IPS DF 6.9 (cell line): ENCODE measurements around the gene TUBGCP3.
A peak's percentile ranks its signal among the peaks of the same experiment; 100 is the strongest.

Experiments
- DNase-seq: peaks from one replicate; pipeline ENCODE4 v3.0.0-alpha.2; 2013; ENCODE audit warnings: low read depth, low spot score
- H3K27ac ChIP-seq: one replicate; pipeline ENCODE4 v1.5.1; 2013; ENCODE audit warnings: low read length, control low read depth
- H3K27me3 ChIP-seq: 2 replicates; pipeline ENCODE4 v1.6.1; 2013; ENCODE audit warnings: mild to moderate bottlenecking, low read length; ENCODE audit not compliant: control insufficient read depth, insufficient read depth
- H3K36me3 ChIP-seq: 2 replicates; pipeline ENCODE4 v1.6.1; 2013; ENCODE audit warnings: low read length; ENCODE audit not compliant: control insufficient read depth, insufficient read depth
- H3K4me1 ChIP-seq: 2 replicates; pipeline ENCODE4 v1.6.1; 2013; ENCODE audit warnings: low read length; ENCODE audit not compliant: control insufficient read depth, insufficient read depth
- H3K4me3 ChIP-seq: 2 replicates; pipeline ENCODE4 v1.5.1; 2013; ENCODE audit warnings: mild to moderate bottlenecking, low read length
- H3K9me3 ChIP-seq: 2 replicates; pipeline ENCODE4 v1.6.1; 2013; ENCODE audit warnings: low read length, inconsistent platforms; ENCODE audit not compliant: control insufficient read depth, insufficient read depth
- WGBS: extraction: QIAGEN DNeasy Blood & Tissue Kit; methylation state at CpG from one replicate; pipeline ENCODE4 v1.1.7; 2013; ENCODE audit warnings: mixed read lengths, missing lambda C conversion rate; ENCODE audit not compliant: insufficient read length, insufficient coverage; 5-methylcytosine and 5-hydroxymethylcytosine counted together

The TUBGCP3 gene

DNA sequence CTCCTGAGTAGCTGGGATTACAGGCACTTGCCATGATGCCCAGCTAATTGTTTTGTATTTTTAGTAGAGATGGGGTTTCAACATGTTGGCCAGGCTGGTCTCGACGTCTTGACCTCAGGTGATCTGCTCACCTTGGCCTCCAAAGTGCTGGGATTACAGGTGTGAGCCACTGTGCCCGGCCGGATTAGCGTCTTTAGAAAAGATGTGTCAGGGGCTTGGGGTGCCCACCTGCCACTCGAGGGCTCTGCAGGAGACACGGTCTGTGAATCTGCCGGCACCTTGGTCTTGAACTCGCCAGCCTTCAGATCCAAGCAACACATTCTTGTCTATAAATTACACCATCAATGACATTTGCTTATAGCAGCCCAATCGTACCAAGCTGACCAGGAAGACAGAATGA, 38.8 kb upstream of the TUBGCP3 start:
- H3K9me3 ChIP-seq, result no peaks in the 10 kb centered on the region
- no peaks in the 10 kb centered on the region; the same call in 1 of the 2 replicates for H3K4me1 ChIP-seq
- DNase-seq, result no peak
- no peaks in the 10 kb centered on the region for H3K27me3 ChIP-seq
- no peak overlapping the region for H3K27ac ChIP-seq
- WGBS, result no CpG with 5 or more reads among the region's 10 CpGs
- H3K36me3 ChIP-seq, result no peaks in the 10 kb centered on the region
- no peak overlapping the region for H3K4me3 ChIP-seq

GRCh38 chr13:112626124-112626523, 38.2 kb upstream of the TUBGCP3 start:
- Histone ChIP-seq H3K4me3 (no peak overlapping the region), H3K4me1 (no peaks in the 10 kb centered on the region; the same call in 1 of the 2 replicates), H3K27ac (no peak overlapping the region), H3K36me3 (no peaks in the 10 kb centered on the region), H3K9me3 (no peaks in the 10 kb centered on the region), H3K27me3 (no peaks in the 10 kb centered on the region)
- WGBS, result no CpG with 5 or more reads among the region's 8 CpGs
- no peak for DNase-seq

DNA sequence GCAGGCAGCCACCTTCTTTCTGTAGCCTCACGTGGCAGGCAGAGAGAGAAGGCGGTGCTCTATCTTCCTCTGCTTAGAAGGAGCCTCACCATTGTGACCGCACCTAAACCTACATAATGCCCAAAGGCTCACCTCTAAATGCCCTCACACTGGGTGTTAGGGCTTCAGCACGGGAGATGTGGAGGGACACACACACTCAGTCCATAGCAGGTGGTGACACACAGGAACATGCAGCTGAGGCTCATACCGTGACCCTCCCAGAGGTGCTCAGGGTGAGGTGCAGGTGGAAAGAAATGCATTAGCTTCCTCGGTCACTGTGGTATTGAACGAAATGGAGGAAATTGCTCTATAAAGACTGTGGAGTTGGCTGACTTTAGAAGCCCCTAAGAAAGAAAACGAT, 37.7 kb upstream of the TUBGCP3 start:
- Histone ChIP-seq H3K36me3 (no peaks in the 10 kb centered on the region), H3K9me3 (no peaks in the 10 kb centered on the region), H3K27me3 (no peaks in the 10 kb centered on the region), H3K4me1 (no peaks in the 10 kb centered on the region; the same call in 1 of the 2 replicates), H3K4me3 (no peak overlapping the region), H3K27ac (no peak overlapping the region)
- DNase-seq, result no peak
- no CpG with 5 or more reads among the region's 8 CpGs for WGBS

- no peaks in the 10 kb centered on the region; the same call in 1 of the 2 replicates for H3K4me1 ChIP-seq
- H3K27ac ChIP-seq, result no peak overlapping the region
- DNase-seq, result no peak
- WGBS, result no CpG with 5 or more reads among the region's 19 CpGs
- no peaks in the 10 kb centered on the region for H3K9me3 ChIP-seq
- no peak overlapping the region for H3K4me3 ChIP-seq
- no peaks in the 10 kb centered on the region for H3K27me3 ChIP-seq
- no peaks in the 10 kb centered on the region for H3K36me3 ChIP-seq
Measured at GRCh38 chr13:112624602-112625430, 36.9 kb upstream of the TUBGCP3 start.

- H3K36me3 ChIP-seq, result no peaks in the 10 kb centered on the region
- no peak overlapping the region for H3K4me3 ChIP-seq
- H3K4me1 ChIP-seq, result no peaks in the 10 kb centered on the region; the same call in 1 of the 2 replicates
- WGBS, result no CpG with 5 or more reads among the region's 16 CpGs
- DNase-seq, result no peak
- no peaks in the 10 kb centered on the region for H3K27me3 ChIP-seq
- no peak overlapping the region for H3K27ac ChIP-seq
- H3K9me3 ChIP-seq, result no peaks in the 10 kb centered on the region
Measured at GRCh38 chr13:112624040-112624439, 36.1 kb upstream of the TUBGCP3 start.

GRCh38 chr13:112623051-112623711, 35.2 kb upstream of the TUBGCP3 start:
- no peaks in the 10 kb centered on the region for H3K27me3 ChIP-seq
- no peak overlapping the region for H3K4me3 ChIP-seq
- H3K4me1 ChIP-seq, result no peaks in the 10 kb centered on the region; the same call in 1 of the 2 replicates
- no peaks in the 10 kb centered on the region for H3K36me3 ChIP-seq
- no CpG with 5 or more reads among the region's 17 CpGs for WGBS
- no peak for DNase-seq
- H3K27ac ChIP-seq, result no peak overlapping the region
- no peaks in the 10 kb centered on the region for H3K9me3 ChIP-seq

- Histone ChIP-seq H3K27me3 (no peaks in the 10 kb centered on the region), H3K4me3 (no peak overlapping the region)
- no CpG with 5 or more reads among the region's 7 CpGs for WGBS
Measured at GRCh38 chr13:112622375-112622774, 34.4 kb upstream of the TUBGCP3 start.

DNA sequence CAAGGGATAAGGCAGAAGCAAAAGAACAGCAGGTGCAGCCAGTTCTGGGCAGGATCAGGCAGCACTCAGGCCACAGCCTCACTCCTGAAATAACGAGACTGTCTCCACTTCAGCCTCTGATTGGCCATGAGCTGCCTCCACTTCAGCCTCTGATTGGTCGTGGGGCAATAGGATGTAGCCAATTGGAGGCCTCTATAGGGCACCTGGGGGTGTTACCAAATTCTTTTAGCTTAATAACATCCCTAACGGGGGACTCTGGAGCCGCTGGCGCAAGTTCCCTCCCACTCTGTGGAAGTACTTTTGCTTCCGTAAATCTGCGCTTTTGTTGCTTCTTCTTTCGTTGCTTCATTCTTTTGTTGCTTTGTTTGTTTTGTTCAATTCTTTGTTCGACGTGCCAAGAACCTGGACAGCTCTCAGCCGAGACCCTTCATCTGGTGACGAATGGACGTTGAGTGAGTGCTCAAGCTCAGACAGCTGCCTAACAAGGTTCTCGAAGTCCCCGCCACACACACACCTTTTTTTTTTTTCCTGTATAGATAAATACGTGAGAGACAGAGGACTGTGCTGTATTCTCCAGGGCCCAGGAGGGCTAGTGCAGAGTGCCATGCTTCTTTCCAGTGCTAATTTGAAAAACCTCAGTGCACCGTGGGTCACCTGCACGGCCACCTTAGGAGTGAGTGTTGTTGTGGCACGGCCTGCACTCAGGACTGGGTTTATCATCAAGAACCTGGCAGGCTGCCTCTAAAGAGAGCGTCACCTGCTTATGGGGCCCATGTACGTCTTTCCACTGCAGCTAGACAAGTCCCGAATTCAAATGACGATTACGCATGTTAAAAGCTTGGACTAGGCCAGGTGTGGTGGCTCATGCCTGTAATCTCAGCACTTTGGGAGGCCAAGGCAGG, 32.0 kb upstream of the TUBGCP3 start:
- no peaks in the 10 kb centered on the region for H3K9me3 ChIP-seq
- no peaks in the 10 kb centered on the region for H3K27me3 ChIP-seq
- H3K36me3 ChIP-seq, result no peaks in the 10 kb centered on the region
- peak; percentile 52 for DNase-seq
- peak overlapping the region; percentile 20; the same call in 1 of the 2 replicates for H3K4me3 ChIP-seq
- no peaks in the 10 kb centered on the region; the same call in 1 of the 2 replicates for H3K4me1 ChIP-seq
- H3K27ac ChIP-seq, result no peak overlapping the region
- WGBS, result no CpG with 5 or more reads among the region's 24 CpGs

More at GRCh38 chr13:112622375-112622774, 34.4 kb upstream of the TUBGCP3 start:
- H3K4me1 ChIP-seq, result no peaks in the 10 kb centered on the region; the same call in 1 of the 2 replicates
- no peak for DNase-seq
- no peaks in the 10 kb centered on the region for H3K36me3 ChIP-seq
- no peak overlapping the region for H3K27ac ChIP-seq
- H3K9me3 ChIP-seq, result no peaks in the 10 kb centered on the region

DNA sequence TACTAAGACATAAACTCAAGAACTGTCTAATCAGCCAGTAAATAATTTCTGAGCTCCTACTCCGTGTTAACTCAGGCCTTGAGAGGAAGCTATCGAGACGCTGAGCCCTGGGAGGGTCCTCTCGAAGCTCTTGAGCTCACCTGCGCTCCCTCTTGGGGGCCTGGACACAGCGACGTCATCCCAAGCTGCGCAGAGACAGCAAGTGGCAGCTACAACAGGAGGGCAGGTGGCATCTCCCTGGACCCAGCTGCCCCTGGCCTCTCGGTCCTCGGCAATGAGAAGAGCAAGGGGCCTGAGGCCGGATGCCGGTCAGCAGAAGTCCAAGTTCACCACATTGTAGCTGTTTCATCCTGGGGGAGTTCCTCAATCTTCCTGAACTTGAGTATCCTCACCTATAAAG, 30.5 kb upstream of the TUBGCP3 start:
- no peak overlapping the region for H3K27ac ChIP-seq
- no peaks in the 10 kb centered on the region for H3K4me1 ChIP-seq
- no peak overlapping the region for H3K4me3 ChIP-seq
- H3K27me3 ChIP-seq, result no peaks in the 10 kb centered on the region
- no peaks in the 10 kb centered on the region for H3K9me3 ChIP-seq
- no peak for DNase-seq
- WGBS, result no CpG with 5 or more reads among the region's 12 CpGs
- H3K36me3 ChIP-seq, result no peaks in the 10 kb centered on the region
